DOHH2 (cell line): ENCODE data around the gene GDE1.
A peak's percentile ranks its signal among the peaks of the same experiment; 100 is the strongest.

ENCODE experiments used
- H3F3A ChIP-seq: fragments of 200-600 bp; sonication (generic), shearing (Covaris generic); 2 replicates; pipeline ENCODE4 v1.6.0; 2016; ENCODE audit warnings: antibody characterized with exemption, mild to moderate bottlenecking; ENCODE audit not compliant: control insufficient read depth, insufficient read depth
- H3K27ac ChIP-seq: fragments of 200-600 bp; sonication (generic); 2 replicates; pipeline ENCODE4 v1.5.1; 2014; ENCODE audit warnings: low read depth, mild to moderate bottlenecking, low read length, moderate library complexity
- H3K27me3 ChIP-seq: fragments of 200-600 bp; sonication (generic); 2 replicates; pipeline ENCODE4 v1.6.1; 2014; ENCODE audit warnings: mild to moderate bottlenecking, low read length, mixed read lengths; ENCODE audit not compliant: control insufficient read depth
- H3K36me3 ChIP-seq: fragments of 200-600 bp; sonication (generic); 2 replicates; pipeline ENCODE4 v1.6.1; 2014; ENCODE audit warnings: mild to moderate bottlenecking, low read length, moderate library complexity, mixed read lengths; ENCODE audit not compliant: control insufficient read depth
- H3K4me1 ChIP-seq: fragments of 200-600 bp; sonication (generic); 2 replicates; pipeline ENCODE4 v1.6.1; 2014; ENCODE audit warnings: mild to moderate bottlenecking, low read length, mixed read lengths; ENCODE audit not compliant: control insufficient read depth
- H3K4me2 ChIP-seq: fragments of 200-600 bp; sonication (generic); 2 replicates; pipeline ENCODE4 v1.6.0; 2014; ENCODE audit warnings: mild to moderate bottlenecking, low read length, moderate library complexity
- H3K4me3 ChIP-seq: fragments of 200-600 bp; sonication (generic); 2 replicates; pipeline ENCODE4 v1.5.1; 2014; ENCODE audit warnings: mild to moderate bottlenecking, low read length, mixed read lengths
- H3K79me2 ChIP-seq: fragments of 200-600 bp; sonication (generic); 2 replicates; pipeline ENCODE4 v1.6.1; 2014; ENCODE audit warnings: mild to moderate bottlenecking, low read length, mixed read lengths; ENCODE audit not compliant: control insufficient read depth
- H3K9me2 ChIP-seq: fragments of 200-600 bp; sonication (generic); replicated peaks from 2 replicates; pipeline ENCODE4 v1.6.1; 2014; ENCODE audit warnings: mild to moderate bottlenecking, low read length, mixed read lengths; ENCODE audit not compliant: control insufficient read depth
- H3K9me3 ChIP-seq: fragments of 200-600 bp; sonication (generic); 2 replicates; pipeline ENCODE4 v1.6.1; 2014; ENCODE audit warnings: antibody characterized with exemption, low read length, mixed read lengths; ENCODE audit not compliant: control insufficient read depth, insufficient read depth
- H4K20me1 ChIP-seq: fragments of 200-600 bp; sonication (generic); 2 replicates; pipeline ENCODE4 v1.6.0; 2014; ENCODE audit warnings: low read depth, mild to moderate bottlenecking, antibody characterized with exemption, low read length, moderate library complexity; ENCODE audit not compliant: control insufficient read depth, insufficient read depth
- CTCF ChIP-seq: fragments of 200-600 bp; sonication (generic); IDR thresholded peaks from one replicate; pipeline ENCODE4 v1.5.1; 2014; ENCODE audit warnings: antibody characterized with exemption, mild to moderate bottlenecking, low read depth, low read length; ENCODE audit not compliant: poor library complexity, severe bottlenecking
- EZH2phosphoT487 ChIP-seq: fragments of 200-600 bp; sonication (generic); IDR thresholded peaks from 2 replicates; pipeline ENCODE4 v1.6.1; 2017; ENCODE audit warnings: borderline replicate concordance, mild to moderate bottlenecking, antibody characterized with exemption, low read length, moderate library complexity, mixed read lengths

Gene GDE1

GRCh38 chr16:19522397-19522732 is 467 bp upstream of the GDE1 start:
- H3K4me1 ChIP-seq = peaks cover 59% of the 10 kb centered on the region
- peaks cover 38% of the 10 kb centered on the region for H3K36me3 ChIP-seq
- H3K4me3 ChIP-seq = peak overlapping the region; percentile 97
- H3K9me2 ChIP-seq = no peaks in the 10 kb centered on the region
- no peaks in the 10 kb centered on the region for H3K27me3 ChIP-seq
- no peaks in the 10 kb centered on the region; the same call in 1 of the 2 replicates for H4K20me1 ChIP-seq
- H3K79me2 ChIP-seq = peaks cover 75% of the 10 kb centered on the region
- H3K27ac ChIP-seq = peak overlapping the region; percentile 46
- H3K4me2 ChIP-seq = peak overlapping the region; percentile 94
- TF ChIP-seq CTCF (no peak), EZH2phosphoT487 (no peak)
- peaks cover 7% of the 10 kb centered on the region for H3F3A ChIP-seq
- H3K9me3 ChIP-seq = no peaks in the 10 kb centered on the region

GRCh38 chr16:19520861-19521331 is 1.0 kb downstream of the GDE1 start:
- Histone ChIP-seq H3K9me3 (no peaks in the 10 kb centered on the region), H3K9me2 (no peaks in the 10 kb centered on the region), H3K27me3 (no peaks in the 10 kb centered on the region), H3K27ac (peak overlapping the region; percentile 42), H3K36me3 (peaks cover 44% of the 10 kb centered on the region), H3K4me3 (peak overlapping the region; percentile 97), H3K4me2 (peak overlapping the region; percentile 94), H3F3A (peaks cover 7% of the 10 kb centered on the region), H3K79me2 (peaks cover 73% of the 10 kb centered on the region), H4K20me1 (no peaks in the 10 kb centered on the region; the same call in 1 of the 2 replicates), H3K4me1 (peaks cover 50% of the 10 kb centered on the region)
- TF ChIP-seq CTCF = no peak
- no peak for TF ChIP-seq EZH2phosphoT487

GRCh38 chr16:19518388-19518787 is 3.5 kb downstream of the GDE1 start:
- peaks cover 69% of the 10 kb centered on the region for H3K79me2 ChIP-seq
- H3K9me3 ChIP-seq = no peaks in the 10 kb centered on the region
- H3F3A ChIP-seq = peaks cover 7% of the 10 kb centered on the region
- H3K27ac ChIP-seq = no peak overlapping the region
- TF ChIP-seq EZH2phosphoT487 (no peak), CTCF (no peak)
- H3K4me1 ChIP-seq = peaks cover 41% of the 10 kb centered on the region
- no peaks in the 10 kb centered on the region for H3K27me3 ChIP-seq
- H3K4me2 ChIP-seq = no peak overlapping the region
- H3K4me3 ChIP-seq = no peak overlapping the region
- no peaks in the 10 kb centered on the region for H3K9me2 ChIP-seq
- peaks cover 64% of the 10 kb centered on the region for H3K36me3 ChIP-seq
- no peaks in the 10 kb centered on the region; the same call in 1 of the 2 replicates for H4K20me1 ChIP-seq
